GM12892 (cell line): Measurements from ENCODE around the gene OVCH1.

ENCODE experiments used
- POLR2A ChIP-seq: IDR thresholded peaks from 2 replicates; pipeline ENCODE4 v1.6.1; 2011; ENCODE audit warnings: low read depth, low read length, control low read depth
- POLR2AphosphoS5 ChIP-seq: IDR thresholded peaks from 2 replicates; pipeline ENCODE4 v1.6.1; 2011; ENCODE audit warnings: low read depth, low read length, control low read depth

DNA sequence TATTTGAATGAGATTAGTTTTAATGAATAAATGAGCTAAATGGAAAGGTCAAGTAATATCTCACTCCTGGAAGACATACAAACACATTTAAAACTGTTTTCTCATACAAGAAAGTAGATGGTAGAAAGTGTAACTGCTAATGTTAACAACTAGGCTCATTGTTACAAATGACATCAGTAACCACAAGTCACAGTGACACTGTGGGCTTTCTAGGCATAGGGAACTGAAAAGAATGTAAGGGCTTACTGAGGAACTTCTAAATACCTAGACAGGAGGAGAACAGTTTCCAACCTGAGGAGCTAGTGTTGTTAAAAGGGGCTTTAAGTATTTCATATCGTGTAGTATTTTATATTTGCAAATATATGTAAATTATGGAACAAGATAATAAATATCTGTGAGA, 99.0 kb downstream of the OVCH1 start:
- TF ChIP-seq POLR2AphosphoS5 (no peak), POLR2A (no peak)
